Measurements from ENCODE around the gene C4B.

DNA sequence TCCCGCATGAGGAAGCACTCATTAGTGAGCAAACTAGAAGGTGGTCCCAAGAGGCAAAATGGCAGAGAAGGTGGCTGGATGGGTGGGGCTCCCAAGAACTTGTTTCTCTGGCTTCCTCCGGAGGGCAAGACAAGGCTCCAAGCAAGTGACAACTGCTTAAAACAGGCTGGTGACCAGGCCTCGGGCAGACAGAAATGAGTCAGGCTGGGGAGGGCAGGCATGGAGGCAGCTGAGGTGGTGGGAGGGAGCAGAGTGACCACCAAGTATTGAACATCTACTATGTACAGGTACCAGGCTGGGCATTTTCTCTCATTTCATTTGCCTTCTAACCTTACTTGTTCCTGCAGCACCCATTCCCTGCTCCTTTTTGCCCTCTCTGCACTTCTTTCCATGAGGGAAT, 61.2 kb downstream of the C4B start:
- TF ChIP-seq CTCF (conservative IDR thresholded peaks at IDR 0.05 in 1 of 2, IDR thresholded peaks at IDR 0.05 in 1 of 2; ENCODE audit: low read depth in 1 of 2, low read length in 2 of 2) (no peak), EZH2 (IDR thresholded peaks at IDR 0.05; ENCODE audit: low read length, missing control alignments) (no peak)

All from fibroblast of lung (primary cell).